Peyer's patch (tissue), 4 donors: Measurements from ENCODE around the gene SLC25A13. TPM values are rescaled to one million over a fixed set of nuclear protein-coding genes. Genes with fewer than 3 reads are reported as not detected.
"Not testable (repeated sequence)": the region's sequence is repeated elsewhere in the genome, so short reads cannot be mapped to it uniquely, and the experiment has no call there.

Experiments
- DNase-seq, 3 donors: peaks; one replicate each; pipeline ENCODE4 v3.0.0-alpha.2; 2017 to 2019
- H3K27ac ChIP-seq, 4 donors: fragments of 200-600 bp; sonication (generic); one replicate each; pipeline ENCODE4 v1.5.1; 2016 to 2019
- H3K27me3 ChIP-seq, 2 donors: fragments of 200-600 bp; sonication (generic); one replicate each; pipeline ENCODE4 v1.5.1; 2019
- H3K36me3 ChIP-seq, 3 donors: fragments of 200-600 bp; sonication (generic); one replicate each; pipeline ENCODE4 v1.5.1; 2016 to 2019
- H3K4me1 ChIP-seq, 4 donors: fragments of 200-600 bp; sonication (generic); one replicate each; pipeline ENCODE4 v1.5.1; 2016 to 2019
- H3K4me3 ChIP-seq, 4 donors: fragments of 200-600 bp; sonication (generic); 1 replicate in 3 of 4; 2 replicates in 1 of 4; pipeline ENCODE4 v1.5.1; 2016 to 2019; ENCODE audit warnings: mild to moderate bottlenecking in 1 of 4
- H3K9me3 ChIP-seq, 4 donors: fragments of 200-600 bp; sonication (generic); one replicate each; pipeline ENCODE4 v1.5.1; 2016 to 2019; ENCODE audit warnings: mild to moderate bottlenecking in 1 of 4
- CTCF ChIP-seq, 6 experiments: fragments of 450-650 bp in 4 of 6; fragments of 200-600 bp in 2 of 6; sonication (generic) in 1 of 6; IDR thresholded peaks; one replicate each; pipeline ENCODE4 v1.5.1; 2017 to 2019; ENCODE audit warnings: antibody characterized with exemption in 6 of 6, mild to moderate bottlenecking in 3 of 6, moderate library complexity in 1 of 6
- POLR2A ChIP-seq, 2 donors: fragments of 450-650 bp; IDR thresholded peaks; one replicate each; pipeline ENCODE4 v1.5.1; 2017; ENCODE audit warnings: antibody characterized with exemption in 2 of 2, mild to moderate bottlenecking in 2 of 2, moderate library complexity in 2 of 2
- total RNA-seq, 4 donors: library from RNA; depleted of rRNA; stranded (reverse); fragments of >200 nt; gene quantifications; one replicate each; pipeline ENCODE4 v1.1.0, GENCODE V29; 2016

The SLC25A13 gene
- total RNA-seq, 4 donors from 2014 or later, result 16.5 to 87.8 (median 60.3) TPM

GRCh38 chr7:96329241-96329640 is 7.3 kb upstream of the SLC25A13 start:
- Histone ChIP-seq H3K4me3 (no peak overlapping the region), H3K4me1 (peaks cover 0 to 13% (median 0%) of the 10 kb centered on the region in 4 donors), H3K9me3 (no peaks in the 10 kb centered on the region), H3K27me3 (no peaks in the 10 kb centered on the region), H3K27ac (no peak overlapping the region), H3K36me3 (no peaks in the 10 kb centered on the region)
- DNase-seq, result no peak
- TF ChIP-seq CTCF (IDR thresholded peaks at IDR 0.05), result no peak
- TF ChIP-seq POLR2A (IDR thresholded peaks at IDR 0.05), result no peak

- Histone ChIP-seq H3K9me3 (no peaks in the 10 kb centered on the region), H3K36me3 (no peaks in the 10 kb centered on the region), H3K27me3 (no peaks in the 10 kb centered on the region), H3K4me3 (no peak overlapping the region), H3K4me1 (peaks cover 0 to 13% (median 0%) of the 10 kb centered on the region in 4 donors), H3K27ac (peak overlapping the region in 2 of 4 donors; percentile 62 to 68)
- TF ChIP-seq CTCF (IDR thresholded peaks at IDR 0.05) (no peak), POLR2A (IDR thresholded peaks at IDR 0.05) (no peak)
- DNase-seq, result no peak
Observed at GRCh38 chr7:96328016-96328415, 6.1 kb upstream of the SLC25A13 start.

GRCh38 chr7:96327429-96327828 is 5.5 kb upstream of the SLC25A13 start:
- DNase-seq, result peak in 2 of 3 donors; percentile 68 to 87
- no peaks in the 10 kb centered on the region for H3K27me3 ChIP-seq
- no peaks in the 10 kb centered on the region for H3K36me3 ChIP-seq
- TF ChIP-seq CTCF (IDR thresholded peaks at IDR 0.05) (no peak), POLR2A (IDR thresholded peaks at IDR 0.05) (no peak)
- peaks cover 0 to 16% (median 2%) of the 10 kb centered on the region in 4 donors for H3K4me1 ChIP-seq
- no peaks in the 10 kb centered on the region for H3K9me3 ChIP-seq
- H3K4me3 ChIP-seq, result no peak overlapping the region
- H3K27ac ChIP-seq, result peak overlapping the region in 2 of 4 donors; percentile 62 to 68

GRCh38 chr7:96326752-96327151 is 4.9 kb upstream of the SLC25A13 start:
- not testable (repeated sequence) for H3K36me3 ChIP-seq, DNase-seq, H3K9me3 ChIP-seq, H3K4me3 ChIP-seq, H3K27me3 ChIP-seq
- H3K27ac ChIP-seq, result peak overlapping the region in 2 of 4 donors; percentile 62 to 68
- H3K4me1 ChIP-seq, result peaks cover 0 to 19% (median 2%) of the 10 kb centered on the region in 4 donors

- Histone ChIP-seq H3K27me3 (no peaks in the 10 kb centered on the region), H3K27ac (peak overlapping the region in 3 of 4 donors; percentile 96), H3K9me3 (no peaks in the 10 kb centered on the region), H3K4me3 (peak overlapping the region in 1 of 4 donors; percentile 91), H3K36me3 (no peaks in the 10 kb centered on the region), H3K4me1 (peaks cover 0 to 24% (median 7%) of the 10 kb centered on the region in 4 donors)
- TF ChIP-seq CTCF (IDR thresholded peaks at IDR 0.05), result no peak
- TF ChIP-seq POLR2A (IDR thresholded peaks at IDR 0.05), result no peak
- DNase-seq, result no peak
Observed at GRCh38 chr7:96322847-96323461, 1.1 kb upstream of the SLC25A13 start.

- DNase-seq, result no peak
- TF ChIP-seq POLR2A (IDR thresholded peaks at IDR 0.05) (no peak), CTCF (IDR thresholded peaks at IDR 0.05) (peak in 1 of 6 experiments; percentile 1)
Observed at GRCh38 chr7:96322373-96322695, 436 bp upstream of the SLC25A13 start.

More at GRCh38 chr7:96322373-96322695, 436 bp upstream of the SLC25A13 start:
- H3K36me3 ChIP-seq, result no peaks in the 10 kb centered on the region
- H3K9me3 ChIP-seq, result no peaks in the 10 kb centered on the region
- H3K4me1 ChIP-seq, result peaks cover 0 to 19% (median 7%) of the 10 kb centered on the region in 4 donors
- no peaks in the 10 kb centered on the region for H3K27me3 ChIP-seq
- H3K27ac ChIP-seq, result peak overlapping the region; percentile 92 to 96 (median 96)
- peak overlapping the region; percentile 71 to 91 (median 84) for H3K4me3 ChIP-seq
